PFSK-1 (cell line): ENCODE results near the gene IGSF23.

ENCODE experiments used
- POLR2AphosphoS5 ChIP-seq: IDR thresholded peaks from 2 replicates; pipeline ENCODE4 v1.6.1; 2012; ENCODE audit warnings: low read depth, mild to moderate bottlenecking, control low read depth, low read length, moderate library complexity
- SIN3A ChIP-seq: IDR thresholded peaks from 2 replicates; pipeline ENCODE4 v1.6.1; 2012; ENCODE audit warnings: mild to moderate bottlenecking, low read length, moderate library complexity, borderline replicate concordance; ENCODE audit not compliant: insufficient read depth

DNA sequence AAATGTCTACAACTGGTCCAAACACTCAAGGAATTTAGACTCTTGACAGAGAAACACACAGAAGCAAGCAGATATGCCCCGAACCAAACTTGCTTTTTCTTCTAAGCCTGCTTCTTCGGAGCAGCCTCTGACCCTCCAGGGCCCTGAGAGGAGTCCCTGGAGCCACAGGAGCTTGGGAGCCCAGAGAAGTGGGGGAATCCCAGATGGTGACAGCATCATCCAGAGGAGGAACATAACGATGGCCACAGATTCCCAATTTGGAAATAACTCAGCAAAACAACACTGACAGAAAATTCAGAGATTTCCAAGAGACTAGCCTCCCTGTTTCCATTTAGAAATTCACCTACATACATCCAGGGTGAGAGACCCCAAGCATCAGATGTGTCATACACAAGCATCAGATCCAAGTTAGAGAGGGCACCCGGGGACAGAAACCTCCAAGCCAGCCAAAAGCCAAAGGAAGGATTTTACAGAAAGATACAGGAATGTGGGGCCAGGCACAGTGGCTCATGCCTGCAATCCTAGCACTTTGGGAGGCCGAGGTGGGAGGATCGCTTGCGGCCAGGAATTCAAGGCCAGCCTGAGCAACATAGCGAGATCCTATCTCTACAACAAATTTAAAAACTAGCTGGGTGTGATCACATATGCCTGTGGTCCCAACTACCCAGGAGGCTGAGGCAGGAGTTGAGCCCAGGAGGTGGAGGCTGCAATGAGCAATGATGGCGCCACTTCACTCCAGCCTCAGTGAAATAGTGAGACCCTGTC, 28.3 kb downstream of the IGSF23 start:
- no peak for TF ChIP-seq SIN3A
- no peak for TF ChIP-seq POLR2AphosphoS5
